Activated CD8-positive, alpha-beta memory T cell treated with anti-CD3 and anti-CD28 coated beads for 1 hour (primary cell): ENCODE data around the gene PRKCZ.

ENCODE experiments used
- DNase-seq, 2 donors: peaks; one replicate each; pipeline ENCODE4 v3.0.0-alpha.2; 2020; ENCODE audit warnings: low read depth in 1 of 2; ENCODE audit errors: extremely low read depth in 1 of 2

Gene PRKCZ

GRCh38 chr1:2172012-2172411, 121.8 kb downstream of the PRKCZ start:
- DNase-seq = no peak

GRCh38 chr1:2172551-2173146, 122.4 kb downstream of the PRKCZ start:
- no peak for DNase-seq

- DNase-seq = no peak
These were observed 123.5 kb downstream of the PRKCZ start for GRCh38 chr1:2173546-2174347.

GRCh38 chr1:2174348-2175054, 124.3 kb downstream of the PRKCZ start:
- DNase-seq = no peak

GRCh38 chr1:2175055-2175414, 124.8 kb downstream of the PRKCZ start:
- DNase-seq = no peak

- no peak for DNase-seq
These were observed 125.7 kb downstream of the PRKCZ start for GRCh38 chr1:2175681-2176454.

GRCh38 chr1:2176615-2177014, 126.4 kb downstream of the PRKCZ start:
- DNase-seq = no peak

GRCh38 chr1:2177541-2177940, 127.3 kb downstream of the PRKCZ start:
- DNase-seq = no peak

- DNase-seq = no peak
These were observed 127.8 kb downstream of the PRKCZ start for GRCh38 chr1:2177946-2178538.

- no peak for DNase-seq
These were observed 128.7 kb downstream of the PRKCZ start for GRCh38 chr1:2178875-2179274.

- no peak for DNase-seq
These were observed 129.2 kb downstream of the PRKCZ start for GRCh38 chr1:2179283-2180013.

- no peak for DNase-seq
These were observed 130.4 kb downstream of the PRKCZ start for GRCh38 chr1:2180297-2181245.

GRCh38 chr1:2181271-2181670, 131.1 kb downstream of the PRKCZ start:
- no peak for DNase-seq

- no peak for DNase-seq
These were observed 131.5 kb downstream of the PRKCZ start for GRCh38 chr1:2181752-2182151.

- no peak for DNase-seq
These were observed 132.2 kb downstream of the PRKCZ start for GRCh38 chr1:2182376-2182775.

GRCh38 chr1:2183937-2184334, 133.7 kb downstream of the PRKCZ start:
- no peak for DNase-seq

- DNase-seq = no peak
These were observed 134.3 kb downstream of the PRKCZ start for GRCh38 chr1:2184531-2184930.

- no peak for DNase-seq
These were observed 134.7 kb downstream of the PRKCZ start for GRCh38 chr1:2184934-2185333.
